HG02610 (cell line): ENCODE data around the gene MAGED4.
"Not testable (repeated sequence)": the region's sequence is repeated elsewhere in the genome, so short reads cannot be mapped to it uniquely, and the experiment has no call there.

Experiments
- ATAC-seq: cut with Tn5 transposase; IDR thresholded peaks from one replicate; pipeline ENCODE4 v1.9.1; 2021; ENCODE audit warnings: mild to moderate bottlenecking, moderate library complexity; ENCODE audit not compliant: unreplicated experiment

Gene MAGED4, protein sequence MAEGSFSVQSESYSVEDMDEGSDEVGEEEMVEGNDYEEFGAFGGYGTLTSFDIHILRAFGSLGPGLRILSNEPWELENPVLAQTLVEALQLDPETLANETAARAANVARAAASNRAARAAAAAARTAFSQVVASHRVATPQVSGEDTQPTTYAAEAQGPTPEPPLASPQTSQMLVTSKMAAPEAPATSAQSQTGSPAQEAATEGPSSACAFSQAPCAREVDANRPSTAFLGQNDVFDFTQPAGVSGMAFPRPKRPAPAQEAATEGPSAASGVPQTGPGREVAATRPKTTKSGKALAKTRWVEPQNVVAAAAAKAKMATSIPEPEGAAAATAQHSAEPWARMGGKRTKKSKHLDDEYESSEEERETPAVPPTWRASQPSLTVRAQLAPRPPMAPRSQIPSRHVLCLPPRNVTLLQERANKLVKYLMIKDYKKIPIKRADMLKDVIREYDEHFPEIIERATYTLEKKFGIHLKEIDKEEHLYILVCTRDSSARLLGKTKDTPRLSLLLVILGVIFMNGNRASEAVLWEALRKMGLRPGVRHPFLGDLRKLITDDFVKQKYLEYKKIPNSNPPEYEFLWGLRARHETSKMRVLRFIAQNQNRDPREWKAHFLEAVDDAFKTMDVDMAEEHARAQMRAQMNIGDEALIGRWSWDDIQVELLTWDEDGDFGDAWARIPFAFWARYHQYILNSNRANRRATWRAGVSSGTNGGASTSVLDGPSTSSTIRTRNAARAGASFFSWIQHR

DNA sequence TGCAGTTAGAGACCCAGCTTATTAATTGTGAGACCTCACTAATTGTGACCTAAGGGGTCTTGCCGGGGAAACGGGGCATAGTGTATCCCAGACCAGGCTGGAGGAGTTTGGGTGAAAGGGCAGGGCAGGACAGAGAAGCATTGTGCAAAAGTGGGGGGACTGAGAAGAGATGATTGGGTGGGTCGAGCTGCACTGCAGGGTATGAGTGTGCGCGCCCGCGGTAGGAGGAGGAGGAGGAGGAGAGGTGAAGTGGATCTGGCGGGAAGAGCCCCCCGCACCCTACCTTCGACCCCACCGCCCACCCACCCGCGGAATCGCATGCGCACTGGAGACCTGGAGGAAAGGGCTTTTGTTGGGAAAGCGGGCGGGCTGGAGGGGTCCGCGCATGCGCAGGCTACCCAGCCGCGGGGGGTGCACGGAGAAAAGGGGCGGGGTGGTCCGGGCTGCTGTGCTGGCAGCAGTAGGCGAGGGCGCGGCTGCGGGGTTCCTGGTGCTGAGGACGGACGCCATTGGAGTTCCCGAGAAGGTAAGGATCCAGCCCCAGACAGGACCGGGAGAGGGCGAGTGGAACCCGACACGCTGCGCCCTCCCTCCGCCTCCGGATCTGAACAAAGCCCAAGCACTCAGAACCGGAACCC is at the start of gene MAGED4:
TSS of gene MAGED4 (plus strand) at position 449 of the 638 bp plus-strand sequence. CDS start 1,035 bp downstream, outside the sequence.
- ATAC-seq, result not testable (repeated sequence)

DNA sequence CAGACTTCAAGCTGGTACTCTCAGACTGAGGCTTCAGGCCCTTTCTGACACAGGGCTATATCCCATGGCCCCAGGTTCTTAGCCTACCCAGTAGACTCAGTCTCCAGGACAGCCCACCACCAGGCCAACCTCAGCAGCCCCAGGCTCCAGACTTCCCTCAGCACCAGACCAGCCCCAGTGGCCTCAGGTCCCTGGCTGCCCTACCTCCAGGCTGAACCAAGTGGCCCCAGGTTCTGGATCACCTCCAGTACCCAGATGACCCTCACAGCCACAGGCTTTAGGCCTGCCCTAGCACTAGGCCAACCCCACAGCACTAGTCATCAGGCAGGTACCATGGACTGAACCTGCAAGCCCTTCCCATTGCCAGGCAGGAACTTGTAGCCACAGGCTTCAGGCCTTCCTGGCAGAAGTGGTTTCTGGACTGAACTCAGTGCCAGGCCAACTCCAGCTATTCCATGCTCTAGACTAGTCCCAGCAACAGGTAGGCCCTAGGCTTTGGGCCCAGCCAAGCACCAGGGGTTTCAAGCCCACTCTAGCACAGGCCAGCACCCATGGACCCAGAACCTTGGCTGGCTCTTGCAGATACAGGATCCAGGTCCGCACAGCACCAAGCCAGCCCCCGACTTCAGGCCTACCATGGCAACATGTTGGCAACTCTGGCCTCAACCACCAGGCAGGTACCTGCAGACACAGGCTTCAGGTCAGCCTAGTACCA is 45.7 kb upstream of the MAGED4 start:
- no peak for ATAC-seq

DNA sequence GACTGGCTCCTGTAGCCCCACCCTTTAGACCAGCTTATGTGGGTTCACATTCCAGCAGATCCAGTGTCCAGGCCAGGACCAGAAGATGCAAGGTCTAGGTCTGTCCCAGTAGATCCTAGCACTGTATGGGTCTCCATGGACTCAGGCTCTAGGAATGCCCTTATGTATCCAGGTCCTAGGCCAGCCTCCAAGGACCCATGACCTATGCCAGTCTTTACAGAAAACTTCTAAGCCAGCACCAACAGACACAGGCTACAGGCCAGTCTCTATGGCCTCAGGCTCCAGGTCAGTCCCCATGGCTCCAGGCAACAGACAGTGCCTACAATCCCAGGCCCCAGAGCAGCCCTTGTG is 45.2 kb upstream of the MAGED4 start:
- ATAC-seq, result no peak

DNA sequence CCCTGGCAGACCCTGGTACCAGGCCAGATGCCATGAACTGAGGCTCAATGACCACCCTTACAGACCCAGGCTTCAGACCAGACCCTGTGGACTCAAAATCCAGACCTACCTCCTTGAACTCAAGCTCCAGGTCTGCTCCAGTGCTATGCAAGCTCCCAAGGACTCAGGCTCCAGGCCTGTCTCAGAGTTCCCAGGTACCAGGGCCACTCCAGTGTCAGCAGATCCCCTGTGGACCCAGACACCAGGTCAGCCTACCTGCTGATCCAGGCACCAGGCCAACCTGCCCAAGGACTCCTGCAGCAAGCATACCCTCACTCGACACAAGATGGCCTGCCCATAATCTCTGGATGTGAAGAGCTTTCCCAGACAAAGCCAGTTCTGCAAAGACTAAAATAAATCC is 44.7 kb upstream of the MAGED4 start:
- no peak for ATAC-seq

DNA sequence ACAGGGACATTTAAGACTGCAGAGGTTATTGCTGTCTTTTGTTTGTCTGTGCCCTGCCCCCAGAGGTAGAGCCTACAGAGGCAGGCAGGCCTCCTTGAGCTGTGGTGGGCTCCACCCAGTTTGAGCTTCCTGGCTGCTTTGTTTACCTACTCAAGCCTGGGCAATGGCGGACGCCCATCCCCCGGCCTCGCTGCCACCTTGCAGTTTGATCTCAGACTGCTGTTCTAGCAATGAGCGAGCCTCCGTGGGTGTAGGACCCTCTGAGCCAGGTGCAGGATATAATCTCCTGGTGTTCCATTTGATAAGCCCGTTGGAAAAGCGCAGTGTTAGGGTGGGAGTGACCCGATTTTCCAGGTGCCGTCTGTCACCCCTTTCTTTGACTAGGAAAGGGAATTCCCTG is 34.0 kb upstream of the MAGED4 start:
- not testable (repeated sequence) for ATAC-seq

DNA sequence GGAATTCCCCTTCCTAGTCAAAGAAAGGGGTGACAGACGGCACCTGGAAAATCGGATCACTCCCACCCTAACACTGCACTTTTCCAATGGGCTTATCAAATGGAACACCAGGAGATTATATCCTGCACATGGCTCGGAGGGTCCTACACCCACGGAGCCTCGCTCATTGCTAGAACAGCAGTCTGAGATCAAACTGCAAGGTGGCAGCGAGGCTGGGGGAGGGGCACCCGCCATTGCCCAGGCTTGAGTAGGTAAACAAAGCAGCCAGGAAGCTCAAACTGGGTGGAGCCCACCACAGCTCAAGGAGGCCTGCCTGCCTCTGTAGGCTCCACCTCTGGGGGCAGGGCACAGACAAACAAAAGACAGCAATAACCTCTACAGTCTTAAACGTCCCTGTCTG is 24.5 kb upstream of the MAGED4 start:
- ATAC-seq, result not testable (repeated sequence)

DNA sequence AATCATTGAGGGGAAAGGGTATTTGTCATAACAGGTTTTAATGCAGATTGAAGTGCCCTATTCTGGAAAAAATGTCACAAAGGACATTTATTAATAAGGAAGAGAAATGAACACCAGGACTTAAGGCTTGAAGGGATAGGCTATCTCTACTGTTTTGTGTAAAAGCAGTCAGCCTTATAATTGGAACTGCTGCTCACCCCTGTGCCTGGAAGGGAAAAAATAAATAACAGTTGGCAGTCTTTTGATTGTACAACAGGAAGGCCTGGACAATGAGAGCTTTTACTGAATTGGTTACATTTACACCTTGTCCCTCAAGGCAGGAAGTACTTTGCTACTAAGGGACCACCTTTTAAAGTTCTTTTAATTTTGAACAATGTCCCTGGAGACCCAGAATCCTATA is 17.8 kb upstream of the MAGED4 start:
- ATAC-seq, result no peak

DNA sequence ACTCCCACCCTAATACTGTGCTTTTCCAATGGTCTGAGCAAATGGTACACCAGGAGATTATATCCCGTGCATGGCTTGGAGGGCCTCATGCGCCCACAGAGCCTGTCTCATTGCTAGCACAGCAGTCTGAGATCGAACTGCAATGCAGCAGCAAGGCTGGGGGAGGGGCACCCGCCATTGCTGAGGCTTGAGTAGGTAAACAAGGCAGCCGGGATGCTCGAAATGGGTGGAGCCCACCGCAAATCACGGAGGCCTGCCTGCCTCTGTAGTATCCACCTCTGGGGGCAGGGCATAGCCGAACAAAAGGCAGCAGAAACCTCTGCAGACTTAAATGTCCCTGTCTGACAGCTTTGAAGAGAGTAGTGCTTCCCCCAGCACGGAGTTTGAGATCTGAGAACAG is 13.6 kb upstream of the MAGED4 start:
- not testable (repeated sequence) for ATAC-seq

DNA sequence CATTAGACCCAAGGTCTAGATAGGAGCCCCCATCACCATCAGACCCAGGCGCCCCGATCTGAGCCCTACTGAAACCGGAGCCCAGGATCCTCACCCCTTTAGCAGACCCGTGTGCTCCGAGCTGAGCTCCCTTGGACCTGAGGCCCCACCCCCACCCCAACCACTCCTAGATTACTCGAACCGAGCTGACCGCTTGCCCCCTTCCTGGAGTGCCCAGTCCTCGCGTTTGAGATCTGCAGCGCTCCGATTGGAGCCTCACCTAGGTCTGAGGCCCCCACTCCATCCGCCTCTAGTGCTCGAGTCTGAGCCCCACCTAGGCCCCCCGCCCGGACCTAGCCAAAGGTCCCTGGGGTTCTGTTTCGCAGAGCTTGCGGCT is 378 bp downstream of the MAGED4 start:
- not testable (repeated sequence) for ATAC-seq

DNA sequence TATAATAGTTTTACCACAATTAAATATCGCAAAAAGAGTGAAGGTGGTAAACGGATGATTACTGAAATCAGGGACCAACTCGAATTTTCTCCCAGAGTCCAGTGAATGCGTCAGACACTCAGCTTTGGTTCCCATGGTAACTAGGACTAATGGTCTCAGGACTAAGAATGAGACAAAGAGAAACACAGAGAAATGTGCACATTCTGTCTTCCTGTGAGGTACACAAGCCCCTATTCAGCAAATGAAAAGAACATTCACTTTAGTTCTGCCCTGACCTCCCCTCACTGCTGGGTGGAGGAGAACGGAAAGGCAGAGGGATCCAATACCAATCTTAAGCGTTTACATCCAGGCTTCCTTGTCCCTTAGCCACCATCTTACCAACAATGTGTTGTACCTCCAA is 26.7 kb downstream of the MAGED4 start:
- not testable (repeated sequence) for ATAC-seq

DNA sequence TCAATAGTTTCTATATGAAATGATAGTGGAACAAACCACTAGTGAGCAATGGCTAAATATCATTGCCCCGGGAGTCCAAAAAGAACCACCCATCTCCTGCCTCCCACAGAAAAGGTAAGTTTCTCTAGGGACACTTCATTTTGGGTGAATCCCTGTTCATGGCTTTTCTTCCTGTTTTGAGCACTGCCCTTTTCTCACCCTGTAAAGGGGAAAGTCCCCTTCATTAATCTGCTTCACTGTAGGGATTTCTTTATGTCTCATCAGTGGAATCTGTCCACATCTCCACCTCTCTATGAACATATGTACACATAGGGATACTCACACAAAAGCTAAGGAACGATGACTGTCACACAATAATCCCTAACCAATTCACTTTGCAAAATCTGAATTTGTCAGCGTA is 28.6 kb downstream of the MAGED4 start:
- no peak for ATAC-seq

DNA sequence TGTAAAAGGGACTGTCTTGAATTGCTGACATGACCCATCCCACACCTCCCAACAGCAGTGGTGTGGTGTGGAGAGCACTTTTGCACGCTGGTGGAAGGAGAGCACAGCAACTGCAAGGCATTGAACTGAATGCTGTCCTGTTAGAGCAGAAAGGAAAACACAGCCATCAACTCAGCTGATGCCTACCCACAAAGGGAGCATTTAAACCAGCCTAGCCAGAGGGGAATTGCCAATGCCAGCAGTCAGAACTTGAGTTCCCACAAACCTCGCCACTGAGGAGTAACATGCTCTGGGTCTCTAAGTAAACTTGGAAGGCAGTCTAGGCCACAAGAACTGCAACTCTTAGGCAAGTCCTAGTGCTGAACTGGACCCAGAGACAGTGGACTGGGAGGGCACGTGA is 31.9 kb downstream of the MAGED4 start:
- no peak for ATAC-seq

DNA sequence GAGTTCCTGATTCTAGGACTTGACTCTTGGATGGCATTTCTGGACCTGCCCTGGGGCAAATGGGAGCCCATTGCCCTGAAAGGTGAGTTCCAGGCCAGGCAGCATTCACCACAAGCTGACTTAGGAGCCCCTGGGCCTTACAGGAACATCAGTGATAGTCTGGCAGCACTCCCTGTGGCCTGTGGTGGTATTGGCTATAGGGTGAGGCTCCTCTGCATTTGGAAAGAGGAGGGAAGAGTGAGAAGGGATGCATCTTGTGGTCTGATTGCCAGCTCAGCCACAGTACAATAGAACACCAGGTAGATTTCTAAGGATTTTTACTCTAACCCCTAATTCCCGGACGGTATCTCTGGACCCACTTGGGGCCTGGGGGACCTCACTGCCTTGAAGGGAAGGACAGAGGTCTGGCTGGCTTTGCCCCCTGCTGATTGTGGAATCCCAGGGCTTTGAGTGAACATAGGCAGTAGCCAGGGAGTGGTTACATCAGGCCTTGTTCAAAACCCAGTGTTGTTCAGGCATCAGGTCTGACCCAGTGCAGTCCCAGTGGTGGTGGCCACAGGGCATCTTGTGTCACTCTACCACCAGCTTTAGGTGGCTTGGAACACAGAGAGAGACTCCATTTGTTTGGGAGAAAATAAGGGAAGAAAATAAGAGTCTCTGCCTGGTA is 32.9 kb downstream of the MAGED4 start:
- no peak for ATAC-seq

DNA sequence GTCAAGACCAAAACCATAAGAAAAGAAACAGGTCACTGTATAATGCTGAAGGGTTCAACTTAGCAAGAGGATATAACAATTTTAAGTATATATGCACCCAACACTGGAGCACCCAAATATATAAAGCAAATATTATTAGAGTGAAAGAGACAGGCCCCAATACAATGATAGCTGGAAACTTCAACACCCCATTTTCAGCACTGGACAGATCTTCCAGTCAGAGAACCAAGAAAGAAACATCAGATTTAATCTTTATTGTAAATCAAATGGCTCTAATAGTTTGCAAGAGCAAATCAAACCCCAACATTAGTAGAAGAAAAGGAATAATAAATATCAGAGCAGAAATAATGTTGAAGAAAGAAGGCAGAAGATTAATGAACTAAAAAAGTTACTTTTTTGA is 36.2 kb downstream of the MAGED4 start:
- no peak for ATAC-seq
